HCT116 (cell line): ENCODE results near the gene DCDC2. TPM values are rescaled to one million over a fixed set of nuclear protein-coding genes. Genes with fewer than 3 reads are reported as not detected.

Experiments used
- ATAC-seq: fragments of 200-7000 bp; cut with Tn5 transposase; 2 replicates; pipeline ENCODE4 v1.9.1; 2020; ENCODE audit warnings: mild to moderate bottlenecking, moderate library complexity
- BruUV-seq: library from RNA; stranded (reverse); fragments of 400-500 nt; replicated peaks from 2 replicates; lab custom pipeline; 2021; lab: Mats Ljungman, UMichigan
- CTCF ChIA-PET: fragments of 300-600 bp; sonication (Branson Sonifier 250); formaldehyde crosslinking; loops from one replicate; lab custom pipeline; 2021; ENCODE audit warnings: antibody characterized with exemption; lab: Charles Lee
- POLR2A ChIA-PET: fragments of 300-600, 350-600 bp; sonication (Branson Sonifier 250); formaldehyde crosslinking; loops from one replicate; lab custom pipeline; 2021; ENCODE audit warnings: antibody characterized with exemption; lab: Charles Lee
- RAD21 ChIA-PET, 2 experiments: fragments of 300-600 bp; sonication (Branson Sonifier 250); formaldehyde crosslinking; loops; one replicate each; lab custom pipeline; 2023; ENCODE audit warnings: low total read pairs in 2 of 2; ENCODE audit not compliant: uncharacterized antibody in 2 of 2, unreplicated experiment in 2 of 2, low non-redundant PET in 1 of 2; lab: Charles Lee
- DNase-seq: peaks from one replicate; pipeline ENCODE4 v3.0.0-alpha.2; 2010; ENCODE audit warnings: low read depth, low spot score
- H2AFZ ChIP-seq: fragments of 200-600 bp; shearing (Covaris generic), sonication (generic); 2 replicates; pipeline ENCODE4 v1.6.1; 2017; ENCODE audit warnings: low read depth, mixed run types, mixed read lengths, antibody characterized with exemption, low read length; ENCODE audit not compliant: poor library complexity, severe bottlenecking
- H3K27ac ChIP-seq: 2 replicates; pipeline ENCODE4 v1.5.1; 2012; ENCODE audit warnings: low read depth, low read length
- H3K27me3 ChIP-seq: fragments of 200-600 bp; sonication (generic); 2 replicates; pipeline ENCODE4 v1.6.1; 2016; ENCODE audit warnings: mixed run types, low read length, mixed read lengths; ENCODE audit not compliant: insufficient read depth
- H3K36me3 ChIP-seq, 2 experiments: fragments of 200-500 bp in 1 of 2; fragments of 200-600 bp in 1 of 2; sonication (Bioruptor generic) in 1 of 2; sonication (generic) in 1 of 2; 2 replicates each; pipeline versions ENCODE4 v1.5.1 to v1.6.1; 2014 to 2016; ENCODE audit warnings: low read length in 2 of 2, inconsistent platforms in 1 of 2, mixed read lengths in 1 of 2, mixed run types in 1 of 2; ENCODE audit not compliant: insufficient read depth in 2 of 2, control insufficient read depth in 1 of 2
- H3K4me1 ChIP-seq, 2 experiments: fragments of 200-600 bp in 1 of 2; sonication (generic) in 1 of 2; 2 replicates each; pipeline versions ENCODE4 v1.5.1 to v1.6.1; 2012 to 2017; ENCODE audit warnings: low read length in 2 of 2, inconsistent platforms in 1 of 2, mild to moderate bottlenecking in 1 of 2, mixed read lengths in 1 of 2, mixed run types in 1 of 2, moderate library complexity in 1 of 2; ENCODE audit not compliant: insufficient read depth in 2 of 2, control insufficient read depth in 1 of 2
- H3K4me2 ChIP-seq: fragments of 200-600 bp; sonication (generic); 2 replicates; pipeline ENCODE4 v1.6.1; 2017; ENCODE audit warnings: mixed run types, low read length, mixed read lengths
- H3K4me3 ChIP-seq, 2 experiments: fragments of 200-600 bp in 1 of 2; sonication (generic) in 1 of 2; replicated peaks in 1 of 2; 2 replicates each; pipeline ENCODE4 v1.5.1; 2011 to 2016; ENCODE audit warnings: low read length in 2 of 2, control low read depth in 1 of 2, low read depth in 1 of 2, mild to moderate bottlenecking in 1 of 2, mixed read lengths in 1 of 2, mixed run types in 1 of 2
- H3K79me2 ChIP-seq: fragments of 200-600 bp; sonication (generic); 2 replicates; pipeline ENCODE4 v1.6.1; 2017; ENCODE audit warnings: mild to moderate bottlenecking, mixed run types, low read length, moderate library complexity, mixed read lengths; ENCODE audit not compliant: insufficient read depth
- H3K9ac ChIP-seq: fragments of 200-600 bp; sonication (generic); 2 replicates; pipeline ENCODE4 v1.6.1; 2016; ENCODE audit warnings: low read length, mixed read lengths
- H3K9me2 ChIP-seq: fragments of 200-600 bp; sonication (generic), shearing (Covaris generic); 2 replicates; pipeline ENCODE4 v1.6.1; 2017; ENCODE audit warnings: mixed run types, mild to moderate bottlenecking, moderate library complexity; ENCODE audit not compliant: insufficient read depth
- H3K9me3 ChIP-seq, 2 experiments: fragments of 200-500 bp in 1 of 2; fragments of 200-600 bp in 1 of 2; sonication (Bioruptor generic) in 1 of 2; sonication (generic) in 1 of 2; 2 replicates each; pipeline ENCODE4 v1.6.1; 2014 to 2017; ENCODE audit warnings: low read length in 2 of 2, mixed read lengths in 2 of 2, inconsistent platforms in 1 of 2, low read depth in 1 of 2, mild to moderate bottlenecking in 1 of 2, mixed run types in 1 of 2, moderate library complexity in 1 of 2; ENCODE audit not compliant: control insufficient read depth in 1 of 2, insufficient read depth in 1 of 2
- H4K20me1 ChIP-seq: fragments of 200-600 bp; sonication (generic), shearing (Covaris generic); 2 replicates; pipeline ENCODE4 v1.6.1; 2017; ENCODE audit warnings: mixed run types, mild to moderate bottlenecking, moderate library complexity; ENCODE audit not compliant: insufficient read depth
- CBX3 ChIP-seq: IDR thresholded peaks from 2 replicates; pipeline ENCODE4 v1.6.1; 2012; ENCODE audit warnings: low read depth
- EGR1 ChIP-seq: IDR thresholded peaks from 2 replicates; pipeline ENCODE4 v1.6.1; 2012; ENCODE audit warnings: low read depth
- ELF1 ChIP-seq: IDR thresholded peaks from 2 replicates; pipeline ENCODE4 v1.6.1; 2012; ENCODE audit warnings: low read depth, borderline replicate concordance
- EZH2phosphoT487 ChIP-seq: fragments of 200-600 bp; IDR thresholded peaks from 2 replicates; pipeline ENCODE4 v1.6.1; 2018; ENCODE audit warnings: antibody characterized with exemption, borderline replicate concordance
- MAX ChIP-seq: IDR thresholded peaks from 2 replicates; pipeline ENCODE4 v1.6.1; 2012
- POLR2A ChIP-seq: IDR thresholded peaks from 2 replicates; pipeline ENCODE4 v1.7.0; 2011; ENCODE audit warnings: borderline replicate concordance; ENCODE audit not compliant: insufficient read depth, insufficient read length; ENCODE audit errors: extremely low read depth
- REST ChIP-seq: IDR thresholded peaks from 2 replicates; pipeline ENCODE4 v1.6.1; 2012; ENCODE audit warnings: low read depth
- SRF ChIP-seq: IDR thresholded peaks from 2 replicates; pipeline ENCODE4 v1.6.1; 2012; ENCODE audit warnings: low read depth
- YY1 ChIP-seq: IDR thresholded peaks from 2 replicates; pipeline ENCODE4 v1.6.1; 2011; ENCODE audit warnings: low read length, low read depth, moderate library complexity, mild to moderate bottlenecking; ENCODE audit not compliant: insufficient replicate concordance; ENCODE audit errors: extremely low read depth
- ZBTB33 ChIP-seq: IDR thresholded peaks from 2 replicates; pipeline ENCODE4 v1.6.1; 2011; ENCODE audit warnings: mild to moderate bottlenecking, low read length, moderate library complexity; ENCODE audit not compliant: insufficient replicate concordance; ENCODE audit errors: extremely low read depth
- ZNF274 ChIP-seq: fragments of 200-500 bp; sonication (Bioruptor generic); IDR thresholded peaks from 2 replicates; pipeline ENCODE4 v1.6.1; 2014; ENCODE audit warnings: mild to moderate bottlenecking, low read depth, low read length, inconsistent platforms
- intact Hi-C: fragments of 100-400 bp; cut with micrococcal nuclease; formaldehyde crosslinking; loops from 2 replicates; pipeline ENCODE4 v1.10.0; 2022
- total RNA-seq: library from RNA; stranded (reverse); gene quantifications from one replicate; pipeline ENCODE4 v1.2.1, GENCODE V29; 2021; ENCODE audit not compliant: unreplicated experiment
- TF ChIP-seq, protein P1 (sequence below): IDR thresholded peaks from 2 replicates; pipeline ENCODE4 v1.6.1; 2012

The DCDC2 gene
- total RNA-seq, 1 experiment from 2014 or later = 0.17 TPM

GRCh38 chr6:24139080-24139479, 218.8 kb downstream of the DCDC2 start (continued):
- TF ChIP-seq ZNF274 (no peak), CBX3 (no peak), YY1 (no peak), EGR1 (no peak)
- TF ChIP-seq, all 23 proteins: peak for 0

GRCh38 chr6:24131751-24132150, 226.1 kb downstream of the DCDC2 start:
- H4K20me1 ChIP-seq = no peaks in the 10 kb centered on the region
- no peak overlapping the region for H3K27ac ChIP-seq
- no TSS peak for BruUV-seq
- H3K9me2 ChIP-seq = no peaks in the 10 kb centered on the region
- H3K9me3 ChIP-seq = no peaks in the 10 kb centered on the region
- H2AFZ ChIP-seq = no peak overlapping the region
- no peak for DNase-seq
- no peak overlapping the region for H3K4me2 ChIP-seq
- ATAC-seq = no peak
- no peaks in the 10 kb centered on the region for H3K4me1 ChIP-seq
- H3K4me3 ChIP-seq = no peak overlapping the region
- POLR2A ChIA-PET = no interaction called here
- H3K9ac ChIP-seq = no peak overlapping the region
- CTCF ChIA-PET = no interaction called here
- no peak for TF ChIP-seq EZH2phosphoT487
- no peak for TF ChIP-seq REST
- TF ChIP-seq MAX = no peak
- no peak for TF ChIP-seq ZBTB33
- TF ChIP-seq SRF = no peak
- TF ChIP-seq, protein P1, sequence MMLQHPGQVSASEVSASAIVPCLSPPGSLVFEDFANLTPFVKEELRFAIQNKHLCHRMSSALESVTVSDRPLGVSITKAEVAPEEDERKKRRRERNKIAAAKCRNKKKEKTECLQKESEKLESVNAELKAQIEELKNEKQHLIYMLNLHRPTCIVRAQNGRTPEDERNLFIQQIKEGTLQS = no peak
- no peak for TF ChIP-seq POLR2A
- no peak for TF ChIP-seq ELF1
- H3K27me3 ChIP-seq = no peaks in the 10 kb centered on the region
- intact Hi-C loops = loop anchor here (5.0 kb wide), 1 partner anchor 64 kb away; no protein-coding TSS in a partner anchor
- RAD21 ChIA-PET = no interaction called here
- H3K36me3 ChIP-seq = no peaks in the 10 kb centered on the region
- H3K79me2 ChIP-seq = no peaks in the 10 kb centered on the region
